ENCODE data around the gene TSPEAR.

TSPEAR gene

GRCh38 chr21:44617071-44617501, 94.3 kb downstream of the TSPEAR start:
- no peak for ATAC-seq
- TF ChIP-seq ZFP3 (CRISPR knock-in tag; IDR thresholded peaks at IDR 0.05), result no peak
- TF ChIP-seq ISL1 (CRISPR knock-in tag; IDR thresholded peaks at IDR 0.05), result no peak
- TF ChIP-seq ZNF8 (CRISPR knock-in tag; IDR thresholded peaks at IDR 0.05), result no peak
- TF ChIP-seq SNAI2 (CRISPR knock-in tag; IDR thresholded peaks at IDR 0.05), result no peak
- no peak for TF ChIP-seq CSRNP3 (CRISPR knock-in tag; IDR thresholded peaks at IDR 0.05)
- TF ChIP-seq OSR1 (CRISPR knock-in tag; IDR thresholded peaks at IDR 0.05), result no peak
- TF ChIP-seq ZC3H10 (CRISPR knock-in tag; IDR thresholded peaks at IDR 0.05), result no peak
- no peak for TF ChIP-seq PPARA (CRISPR knock-in tag; IDR thresholded peaks at IDR 0.05; ENCODE audit: borderline replicate concordance)
- TF ChIP-seq RARB (CRISPR knock-in tag; IDR thresholded peaks at IDR 0.05), result no peak
- no peak for TF ChIP-seq POU6F1 (CRISPR knock-in tag; IDR thresholded peaks at IDR 0.05; ENCODE audit: borderline replicate concordance, low read depth)
- no peak for TF ChIP-seq PATZ1 (CRISPR knock-in tag; IDR thresholded peaks at IDR 0.05; ENCODE audit: borderline replicate concordance)

- TF ChIP-seq POU6F1 (CRISPR knock-in tag; IDR thresholded peaks at IDR 0.05; ENCODE audit: borderline replicate concordance, low read depth) (no peak), ESRRG (CRISPR knock-in tag; IDR thresholded peaks at IDR 0.05) (no peak), ARNTL (CRISPR knock-in tag; IDR thresholded peaks at IDR 0.05; ENCODE audit: borderline replicate concordance, low read depth) (no peak), PPARA (CRISPR knock-in tag; IDR thresholded peaks at IDR 0.05; ENCODE audit: borderline replicate concordance) (no peak), CSDC2 (CRISPR knock-in tag; IDR thresholded peaks at IDR 0.05) (no peak), ZC3H10 (CRISPR knock-in tag; IDR thresholded peaks at IDR 0.05) (no peak), TOX (CRISPR knock-in tag; IDR thresholded peaks at IDR 0.05; ENCODE audit: borderline replicate concordance) (no peak), ISL1 (CRISPR knock-in tag; IDR thresholded peaks at IDR 0.05) (no peak), TSHZ2 (CRISPR knock-in tag; IDR thresholded peaks at IDR 0.05) (no peak)
- no peak for ATAC-seq
Observed at GRCh38 chr21:44616591-44616926, 94.8 kb downstream of the TSPEAR start.

- no peak for TF ChIP-seq SNAI2 (CRISPR knock-in tag; IDR thresholded peaks at IDR 0.05)
- no peak for TF ChIP-seq CSDC2 (CRISPR knock-in tag; IDR thresholded peaks at IDR 0.05)
- no peak for TF ChIP-seq ESRRG (CRISPR knock-in tag; IDR thresholded peaks at IDR 0.05)
- no peak for TF ChIP-seq PATZ1 (CRISPR knock-in tag; IDR thresholded peaks at IDR 0.05; ENCODE audit: borderline replicate concordance)
- TF ChIP-seq TOX (CRISPR knock-in tag; IDR thresholded peaks at IDR 0.05; ENCODE audit: borderline replicate concordance), result no peak
- no peak for TF ChIP-seq ZNF70 (CRISPR knock-in tag; IDR thresholded peaks at IDR 0.05)
- no peak for TF ChIP-seq ZNF8 (CRISPR knock-in tag; IDR thresholded peaks at IDR 0.05)
- TF ChIP-seq ARNTL (CRISPR knock-in tag; IDR thresholded peaks at IDR 0.05; ENCODE audit: borderline replicate concordance, low read depth), result no peak
- no peak for TF ChIP-seq CREB5 (CRISPR knock-in tag; IDR thresholded peaks at IDR 0.05; ENCODE audit: low read depth)
- no peak for TF ChIP-seq CSRNP3 (CRISPR knock-in tag; IDR thresholded peaks at IDR 0.05)
Observed at GRCh38 chr21:44615911-44616590, 95.3 kb downstream of the TSPEAR start.

More at GRCh38 chr21:44615911-44616590, 95.3 kb downstream of the TSPEAR start:
- ATAC-seq, result no peak

All from SK-N-SH treated with all-trans-retinoic acid at 6 μM for 48 hours (cell line).